ENCODE results near the gene MYH4.

DNA sequence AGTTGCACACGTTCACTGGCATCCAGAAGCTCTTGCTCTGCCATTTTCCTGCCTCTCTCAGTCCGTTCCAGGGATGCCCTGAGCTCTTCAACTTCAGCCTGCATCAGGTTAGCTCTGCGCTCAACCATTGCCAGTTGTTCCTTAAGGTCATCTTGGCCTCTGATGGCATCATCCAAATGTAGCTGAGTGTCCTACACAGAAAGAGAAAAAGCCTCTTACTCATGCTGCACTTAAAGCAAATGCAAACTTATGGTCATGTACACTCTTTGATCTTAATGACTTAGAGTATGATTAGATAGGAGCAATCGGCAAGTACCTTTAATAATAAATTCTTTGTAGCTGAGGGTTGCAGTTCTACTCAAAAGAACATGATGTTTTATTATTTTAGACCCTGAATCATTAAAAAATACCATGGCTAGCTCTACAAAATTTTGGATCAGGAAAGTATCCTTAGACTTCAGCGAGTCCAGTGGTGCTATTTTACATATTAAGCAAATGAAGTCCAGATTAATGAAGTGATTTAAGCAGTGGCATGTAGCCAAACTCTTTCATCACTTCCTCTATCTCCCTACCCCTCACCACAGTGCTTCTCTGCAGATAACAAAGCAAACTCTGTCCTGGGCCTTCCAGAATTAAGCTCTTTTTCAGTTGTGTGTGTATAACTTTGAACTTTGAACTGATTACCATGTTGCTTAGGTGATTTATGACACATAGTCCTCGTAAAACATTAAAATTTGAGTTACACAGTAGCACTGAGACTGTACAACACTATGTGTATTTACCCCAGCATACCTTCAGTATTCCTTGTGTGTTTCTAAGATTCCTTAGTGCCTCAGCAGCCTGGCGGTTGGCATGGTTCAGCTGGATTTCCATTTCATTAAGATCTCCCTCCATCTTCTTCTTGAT lies 22.1 kb downstream of the MYH4 start:
- TF ChIP-seq, protein P1, sequence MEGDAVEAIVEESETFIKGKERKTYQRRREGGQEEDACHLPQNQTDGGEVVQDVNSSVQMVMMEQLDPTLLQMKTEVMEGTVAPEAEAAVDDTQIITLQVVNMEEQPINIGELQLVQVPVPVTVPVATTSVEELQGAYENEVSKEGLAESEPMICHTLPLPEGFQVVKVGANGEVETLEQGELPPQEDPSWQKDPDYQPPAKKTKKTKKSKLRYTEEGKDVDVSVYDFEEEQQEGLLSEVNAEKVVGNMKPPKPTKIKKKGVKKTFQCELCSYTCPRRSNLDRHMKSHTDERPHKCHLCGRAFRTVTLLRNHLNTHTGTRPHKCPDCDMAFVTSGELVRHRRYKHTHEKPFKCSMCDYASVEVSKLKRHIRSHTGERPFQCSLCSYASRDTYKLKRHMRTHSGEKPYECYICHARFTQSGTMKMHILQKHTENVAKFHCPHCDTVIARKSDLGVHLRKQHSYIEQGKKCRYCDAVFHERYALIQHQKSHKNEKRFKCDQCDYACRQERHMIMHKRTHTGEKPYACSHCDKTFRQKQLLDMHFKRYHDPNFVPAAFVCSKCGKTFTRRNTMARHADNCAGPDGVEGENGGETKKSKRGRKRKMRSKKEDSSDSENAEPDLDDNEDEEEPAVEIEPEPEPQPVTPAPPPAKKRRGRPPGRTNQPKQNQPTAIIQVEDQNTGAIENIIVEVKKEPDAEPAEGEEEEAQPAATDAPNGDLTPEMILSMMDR (IDR thresholded peaks at IDR 0.05) = no peak
- TF ChIP-seq POLR2A (IDR thresholded peaks at IDR 0.05) = no peak

All from adrenal gland (tissue), 5 donors.